ENCODE results near the gene DIP2B. TPM values are rescaled to one million over a fixed set of nuclear protein-coding genes. Genes with fewer than 3 reads are reported as not detected.

DIP2B gene
- total RNA-seq, 6 experiments from 2014 or later: 11.1 to 24.0 (median 14.8) TPM

DNA sequence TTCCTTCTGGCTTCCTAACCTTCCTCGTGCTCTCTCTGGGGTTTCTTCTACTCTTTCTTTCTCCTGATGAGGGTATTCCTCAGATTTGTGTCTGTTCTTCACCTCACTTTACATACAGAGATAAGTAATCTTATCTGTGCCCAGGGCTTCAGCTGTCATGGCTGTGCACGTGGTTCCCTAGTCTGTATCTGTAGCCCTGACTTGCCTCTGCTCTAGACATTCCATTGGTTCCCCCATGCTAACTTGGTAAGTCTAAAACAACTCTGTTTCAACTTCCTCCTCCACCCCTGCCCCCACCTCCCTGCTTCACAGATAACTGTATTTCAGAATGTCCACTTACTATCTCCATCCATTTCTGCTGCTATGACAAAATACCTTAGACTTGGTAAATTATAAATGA is 10.8 kb downstream of the DIP2B start:
- Histone ChIP-seq H3K27ac (no peak overlapping the region), H3K27me3 (no peaks in the 10 kb centered on the region), H3K36me3 (no peaks in the 10 kb centered on the region), H3K4me3 (no peak overlapping the region), H3K4me1 (peaks cover 0 to 29% (median 14%) of the 10 kb centered on the region in 4 donors), H3K9me3 (no peaks in the 10 kb centered on the region)
- DNase-seq: no peak
- TF ChIP-seq POLR2A (IDR thresholded peaks at IDR 0.05): no peak
- TF ChIP-seq, protein P1, sequence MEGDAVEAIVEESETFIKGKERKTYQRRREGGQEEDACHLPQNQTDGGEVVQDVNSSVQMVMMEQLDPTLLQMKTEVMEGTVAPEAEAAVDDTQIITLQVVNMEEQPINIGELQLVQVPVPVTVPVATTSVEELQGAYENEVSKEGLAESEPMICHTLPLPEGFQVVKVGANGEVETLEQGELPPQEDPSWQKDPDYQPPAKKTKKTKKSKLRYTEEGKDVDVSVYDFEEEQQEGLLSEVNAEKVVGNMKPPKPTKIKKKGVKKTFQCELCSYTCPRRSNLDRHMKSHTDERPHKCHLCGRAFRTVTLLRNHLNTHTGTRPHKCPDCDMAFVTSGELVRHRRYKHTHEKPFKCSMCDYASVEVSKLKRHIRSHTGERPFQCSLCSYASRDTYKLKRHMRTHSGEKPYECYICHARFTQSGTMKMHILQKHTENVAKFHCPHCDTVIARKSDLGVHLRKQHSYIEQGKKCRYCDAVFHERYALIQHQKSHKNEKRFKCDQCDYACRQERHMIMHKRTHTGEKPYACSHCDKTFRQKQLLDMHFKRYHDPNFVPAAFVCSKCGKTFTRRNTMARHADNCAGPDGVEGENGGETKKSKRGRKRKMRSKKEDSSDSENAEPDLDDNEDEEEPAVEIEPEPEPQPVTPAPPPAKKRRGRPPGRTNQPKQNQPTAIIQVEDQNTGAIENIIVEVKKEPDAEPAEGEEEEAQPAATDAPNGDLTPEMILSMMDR (IDR thresholded peaks at IDR 0.05): no peak
- ATAC-seq: peak in 3 of 4 donors; percentile 24 to 49 (median 45)
- 56% methylated on average over 2 of the region's 2 CpGs for WGBS (ENCODE audit: insufficient coverage, low coverage, low lambda C conversion rate, missing lambda C conversion rate)
- intact Hi-C loops (cut with DNase I): loop anchor here in 1 of 2 donors (10.0 kb wide), 1 partner anchor 109 kb away; no protein-coding TSS in a partner anchor

DNA sequence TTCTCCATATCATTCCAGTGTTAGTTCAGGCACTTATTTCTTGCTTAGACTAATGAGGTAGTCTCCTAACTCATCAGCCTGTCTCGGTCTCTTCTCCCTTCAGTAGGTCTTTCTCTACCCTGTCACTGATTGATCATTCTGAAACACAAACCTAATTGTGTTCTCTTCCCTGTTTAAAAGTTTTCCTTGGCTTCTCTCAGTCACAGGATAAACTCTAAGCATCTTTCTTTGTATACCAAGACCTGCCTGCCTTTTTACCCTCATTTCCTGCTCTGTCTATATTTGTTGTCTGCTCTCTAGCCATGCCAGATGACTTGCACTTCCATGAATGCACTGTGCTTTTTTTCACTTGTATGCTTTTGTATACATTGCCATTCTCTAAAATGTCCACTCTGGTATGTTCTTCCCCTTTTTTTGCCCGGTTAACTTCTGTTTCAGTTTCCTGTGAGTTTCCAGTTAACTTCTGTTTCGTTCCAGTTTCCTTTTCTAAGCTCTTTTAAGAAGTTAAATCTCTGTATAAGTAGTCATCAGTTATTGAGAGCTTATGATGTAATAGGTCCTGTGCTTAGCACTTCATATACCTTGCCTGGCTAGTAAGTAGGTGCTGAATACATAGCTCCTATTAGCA is 12.8 kb downstream of the DIP2B start:
- Histone ChIP-seq H3K36me3 (no peaks in the 10 kb centered on the region), H3K27me3 (no peaks in the 10 kb centered on the region), H3K27ac (peak overlapping the region; percentile 34 to 55 (median 36)), H3K9me3 (no peaks in the 10 kb centered on the region), H3K4me3 (no peak overlapping the region), H3K4me1 (peaks cover 0 to 37% (median 16%) of the 10 kb centered on the region in 4 donors)
- no peak for DNase-seq
- intact Hi-C loops (cut with DNase I): loop anchor here in 1 of 2 donors (10.0 kb wide), 1 partner anchor 107 kb away; no protein-coding TSS in a partner anchor
- WGBS (ENCODE audit: insufficient coverage, low coverage, low lambda C conversion rate, missing lambda C conversion rate): 14% methylated on average over 3 of the region's 3 CpGs
- ATAC-seq: peak; percentile 42 to 62 (median 53)
- TF ChIP-seq POLR2A (IDR thresholded peaks at IDR 0.05): no peak
- TF ChIP-seq, protein P1 (IDR thresholded peaks at IDR 0.05): no peak

DNA sequence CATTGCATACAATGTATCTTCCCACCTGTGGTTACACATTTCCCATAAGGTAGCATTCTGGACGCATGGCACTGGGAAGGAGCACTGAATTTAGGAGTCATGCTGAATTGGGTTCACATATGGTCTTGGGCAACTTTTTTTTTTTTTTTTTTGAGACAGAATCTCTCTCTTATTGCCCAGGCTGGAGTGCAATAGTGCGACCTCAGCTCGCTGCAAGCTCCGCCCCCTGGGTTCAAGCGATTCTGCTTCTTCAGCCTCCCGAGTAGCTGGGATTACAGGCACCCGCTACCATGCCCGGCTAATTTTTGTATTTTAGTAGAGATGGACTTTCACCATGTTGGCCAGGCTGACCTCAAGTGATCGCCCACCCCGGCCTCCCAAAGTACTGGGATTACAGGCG is 13.3 kb downstream of the DIP2B start:
- H3K9me3 ChIP-seq: no peaks in the 10 kb centered on the region
- no peaks in the 10 kb centered on the region for H3K27me3 ChIP-seq
- 54% methylated on average over 8 of the region's 11 CpGs for WGBS (ENCODE audit: insufficient coverage, low coverage, low lambda C conversion rate, missing lambda C conversion rate)
- H3K4me1 ChIP-seq: peaks cover 0 to 37% (median 17%) of the 10 kb centered on the region in 4 donors
- no peak for TF ChIP-seq POLR2A (IDR thresholded peaks at IDR 0.05)
- TF ChIP-seq, protein P1 (IDR thresholded peaks at IDR 0.05): no peak
- peak overlapping the region; percentile 34 to 55 (median 36) for H3K27ac ChIP-seq
- ATAC-seq: peak in 2 of 4 donors; percentile 6 to 26
- no peak for DNase-seq
- H3K36me3 ChIP-seq: no peaks in the 10 kb centered on the region
- intact Hi-C loops (cut with DNase I): loop anchor here in 1 of 2 donors (10.0 kb wide), 1 partner anchor 107 kb away; no protein-coding TSS in a partner anchor
- no peak overlapping the region for H3K4me3 ChIP-seq

DNA sequence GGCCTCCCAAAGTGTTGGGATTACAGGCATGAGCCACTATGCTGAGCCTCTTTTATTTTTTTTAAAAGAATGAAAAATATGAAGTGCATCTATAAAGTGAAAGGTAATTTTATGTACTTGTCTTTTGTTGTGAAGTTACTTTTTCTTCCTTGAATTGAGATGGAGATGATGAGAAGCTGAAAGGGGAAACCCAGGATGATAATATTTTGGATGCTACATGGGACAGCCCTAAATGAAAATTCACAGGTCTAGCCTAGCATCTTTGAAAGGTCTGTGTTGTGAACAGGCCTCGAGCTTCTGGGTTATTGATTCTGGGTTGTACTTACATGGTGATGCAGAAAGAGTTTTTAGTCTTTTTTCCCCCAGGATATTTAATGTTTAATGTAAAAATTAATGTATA is 14.6 kb downstream of the DIP2B start:
- Histone ChIP-seq H3K27me3 (no peaks in the 10 kb centered on the region), H3K4me3 (no peak overlapping the region), H3K9me3 (no peaks in the 10 kb centered on the region), H3K4me1 (peaks cover 0 to 43% (median 20%) of the 10 kb centered on the region in 4 donors), H3K36me3 (no peaks in the 10 kb centered on the region), H3K27ac (no peak overlapping the region)
- TF ChIP-seq, protein P1 (IDR thresholded peaks at IDR 0.05): no peak
- TF ChIP-seq POLR2A (IDR thresholded peaks at IDR 0.05): no peak
- ATAC-seq (no peak), DNase-seq (no peak)
- intact Hi-C loops (cut with DNase I): loop anchor here in 1 of 2 donors (10.0 kb wide), 1 partner anchor 105 kb away; no protein-coding TSS in a partner anchor
- 88% methylated on average over 1 of the region's 1 CpG for WGBS (ENCODE audit: insufficient coverage, low coverage, low lambda C conversion rate, missing lambda C conversion rate)
